ENCODE results near the gene PRKN. TPM values are rescaled to one million over a fixed set of nuclear protein-coding genes. Genes with fewer than 3 reads are reported as not detected.

The PRKN gene
- total and polyA plus RNA-seq, 9 of the 15 experiments (the other 6 are each of a cell fraction or from before 2014, with no cell fraction given), result 0.03 to 0.96 (median 0.15) TPM; not detected in 2

DNA sequence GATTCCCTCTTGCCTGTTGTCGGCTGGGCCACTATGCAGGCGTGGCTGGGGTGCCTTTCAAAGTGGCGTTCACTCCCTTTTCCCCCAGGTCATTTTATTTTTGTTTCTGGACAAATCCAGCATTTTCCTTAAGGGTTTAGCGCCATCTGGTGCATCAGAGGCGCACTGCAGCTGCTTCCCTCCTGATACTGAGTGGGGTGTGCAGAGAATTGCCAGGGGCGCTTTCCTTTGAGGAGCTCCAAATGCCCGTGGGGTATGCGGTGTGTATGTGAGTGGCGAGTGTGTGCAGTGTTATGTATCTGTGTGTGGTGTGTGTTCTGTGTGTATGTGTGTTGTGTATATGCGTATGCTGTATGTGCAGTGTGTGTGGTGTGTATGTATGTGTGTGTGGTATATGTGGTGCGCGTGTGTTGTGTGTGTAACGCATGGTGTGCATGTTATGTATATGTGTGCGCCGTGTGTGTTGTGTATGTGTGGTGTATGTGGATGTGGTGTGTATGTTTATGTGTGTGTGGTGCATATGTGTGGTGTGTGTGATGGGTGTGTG is 1353.6 kb downstream of the PRKN start (continued):
- TF ChIP-seq, protein P1, sequence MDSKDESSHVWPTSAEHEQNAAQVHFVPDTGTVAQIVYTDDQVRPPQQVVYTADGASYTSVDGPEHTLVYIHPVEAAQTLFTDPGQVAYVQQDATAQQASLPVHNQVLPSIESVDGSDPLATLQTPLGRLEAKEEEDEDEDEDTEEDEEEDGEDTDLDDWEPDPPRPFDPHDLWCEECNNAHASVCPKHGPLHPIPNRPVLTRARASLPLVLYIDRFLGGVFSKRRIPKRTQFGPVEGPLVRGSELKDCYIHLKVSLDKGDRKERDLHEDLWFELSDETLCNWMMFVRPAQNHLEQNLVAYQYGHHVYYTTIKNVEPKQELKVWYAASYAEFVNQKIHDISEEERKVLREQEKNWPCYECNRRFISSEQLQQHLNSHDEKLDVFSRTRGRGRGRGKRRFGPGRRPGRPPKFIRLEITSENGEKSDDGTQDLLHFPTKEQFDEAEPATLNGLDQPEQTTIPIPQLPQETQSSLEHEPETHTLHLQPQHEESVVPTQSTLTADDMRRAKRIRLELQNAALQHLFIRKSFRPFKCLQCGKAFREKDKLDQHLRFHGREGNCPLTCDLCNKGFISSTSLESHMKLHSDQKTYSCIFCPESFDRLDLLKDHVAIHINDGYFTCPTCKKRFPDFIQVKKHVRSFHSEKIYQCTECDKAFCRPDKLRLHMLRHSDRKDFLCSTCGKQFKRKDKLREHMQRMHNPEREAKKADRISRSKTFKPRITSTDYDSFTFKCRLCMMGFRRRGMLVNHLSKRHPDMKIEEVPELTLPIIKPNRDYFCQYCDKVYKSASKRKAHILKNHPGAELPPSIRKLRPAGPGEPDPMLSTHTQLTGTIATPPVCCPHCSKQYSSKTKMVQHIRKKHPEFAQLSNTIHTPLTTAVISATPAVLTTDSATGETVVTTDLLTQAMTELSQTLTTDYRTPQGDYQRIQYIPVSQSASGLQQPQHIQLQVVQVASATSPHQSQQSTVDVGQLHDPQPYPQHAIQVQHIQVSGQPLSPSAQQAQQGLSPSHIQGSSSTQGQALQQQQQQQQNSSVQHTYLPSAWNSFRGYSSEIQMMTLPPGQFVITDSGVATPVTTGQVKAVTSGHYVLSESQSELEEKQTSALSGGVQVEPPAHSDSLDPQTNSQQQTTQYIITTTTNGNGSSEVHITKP (IDR thresholded peaks at IDR 0.05; ENCODE audit: partially characterized antibody), result peak; percentile 40
- TF ChIP-seq MECOM (CRISPR knock-in tag; IDR thresholded peaks at IDR 0.05), result no peak
- TF ChIP-seq TCFL5 (CRISPR knock-in tag; conservative IDR thresholded peaks at IDR 0.05), result no peak
- no peak for TF ChIP-seq ZNF507 (tag; conservative IDR thresholded peaks at IDR 0.05)
- TF ChIP-seq, protein P2, sequence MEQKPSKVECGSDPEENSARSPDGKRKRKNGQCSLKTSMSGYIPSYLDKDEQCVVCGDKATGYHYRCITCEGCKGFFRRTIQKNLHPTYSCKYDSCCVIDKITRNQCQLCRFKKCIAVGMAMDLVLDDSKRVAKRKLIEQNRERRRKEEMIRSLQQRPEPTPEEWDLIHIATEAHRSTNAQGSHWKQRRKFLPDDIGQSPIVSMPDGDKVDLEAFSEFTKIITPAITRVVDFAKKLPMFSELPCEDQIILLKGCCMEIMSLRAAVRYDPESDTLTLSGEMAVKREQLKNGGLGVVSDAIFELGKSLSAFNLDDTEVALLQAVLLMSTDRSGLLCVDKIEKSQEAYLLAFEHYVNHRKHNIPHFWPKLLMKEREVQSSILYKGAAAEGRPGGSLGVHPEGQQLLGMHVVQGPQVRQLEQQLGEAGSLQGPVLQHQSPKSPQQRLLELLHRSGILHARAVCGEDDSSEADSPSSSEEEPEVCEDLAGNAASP (IDR thresholded peaks at IDR 0.05), result no peak
- no peak for TF ChIP-seq MAZ (CRISPR knock-in tag; conservative IDR thresholded peaks at IDR 0.05 in 1 of 2, IDR thresholded peaks at IDR 0.05 in 1 of 2)
- TF ChIP-seq ZNF282 (CRISPR knock-in tag; IDR thresholded peaks at IDR 0.05), result no peak
- no peak for TF ChIP-seq BHLHE40 (IDR thresholded peaks at IDR 0.05; ENCODE audit: low read length)
- no peak for TF ChIP-seq ZNF79 (CRISPR knock-in tag; IDR thresholded peaks at IDR 0.05; ENCODE audit: low read depth)
- TF ChIP-seq, protein P3, sequence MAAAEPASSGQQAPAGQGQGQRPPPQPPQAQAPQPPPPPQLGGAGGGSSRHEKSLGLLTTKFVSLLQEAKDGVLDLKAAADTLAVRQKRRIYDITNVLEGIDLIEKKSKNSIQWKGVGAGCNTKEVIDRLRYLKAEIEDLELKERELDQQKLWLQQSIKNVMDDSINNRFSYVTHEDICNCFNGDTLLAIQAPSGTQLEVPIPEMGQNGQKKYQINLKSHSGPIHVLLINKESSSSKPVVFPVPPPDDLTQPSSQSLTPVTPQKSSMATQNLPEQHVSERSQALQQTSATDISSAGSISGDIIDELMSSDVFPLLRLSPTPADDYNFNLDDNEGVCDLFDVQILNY (CRISPR knock-in tag; IDR thresholded peaks at IDR 0.05), result no peak
- peak; percentile 99 for TF ChIP-seq SMC3 (conservative IDR thresholded peaks at IDR 0.05; ENCODE audit: insufficient read depth, low read depth, low read length)
- no peak for TF ChIP-seq FOXA3 (CRISPR knock-in tag; conservative IDR thresholded peaks at IDR 0.05 in 1 of 2, IDR thresholded peaks at IDR 0.05 in 1 of 2)
- TF ChIP-seq ZC3H11A (IDR thresholded peaks at IDR 0.05; ENCODE audit: low read depth, low read length), result no peak
- TF ChIP-seq, protein P4, sequence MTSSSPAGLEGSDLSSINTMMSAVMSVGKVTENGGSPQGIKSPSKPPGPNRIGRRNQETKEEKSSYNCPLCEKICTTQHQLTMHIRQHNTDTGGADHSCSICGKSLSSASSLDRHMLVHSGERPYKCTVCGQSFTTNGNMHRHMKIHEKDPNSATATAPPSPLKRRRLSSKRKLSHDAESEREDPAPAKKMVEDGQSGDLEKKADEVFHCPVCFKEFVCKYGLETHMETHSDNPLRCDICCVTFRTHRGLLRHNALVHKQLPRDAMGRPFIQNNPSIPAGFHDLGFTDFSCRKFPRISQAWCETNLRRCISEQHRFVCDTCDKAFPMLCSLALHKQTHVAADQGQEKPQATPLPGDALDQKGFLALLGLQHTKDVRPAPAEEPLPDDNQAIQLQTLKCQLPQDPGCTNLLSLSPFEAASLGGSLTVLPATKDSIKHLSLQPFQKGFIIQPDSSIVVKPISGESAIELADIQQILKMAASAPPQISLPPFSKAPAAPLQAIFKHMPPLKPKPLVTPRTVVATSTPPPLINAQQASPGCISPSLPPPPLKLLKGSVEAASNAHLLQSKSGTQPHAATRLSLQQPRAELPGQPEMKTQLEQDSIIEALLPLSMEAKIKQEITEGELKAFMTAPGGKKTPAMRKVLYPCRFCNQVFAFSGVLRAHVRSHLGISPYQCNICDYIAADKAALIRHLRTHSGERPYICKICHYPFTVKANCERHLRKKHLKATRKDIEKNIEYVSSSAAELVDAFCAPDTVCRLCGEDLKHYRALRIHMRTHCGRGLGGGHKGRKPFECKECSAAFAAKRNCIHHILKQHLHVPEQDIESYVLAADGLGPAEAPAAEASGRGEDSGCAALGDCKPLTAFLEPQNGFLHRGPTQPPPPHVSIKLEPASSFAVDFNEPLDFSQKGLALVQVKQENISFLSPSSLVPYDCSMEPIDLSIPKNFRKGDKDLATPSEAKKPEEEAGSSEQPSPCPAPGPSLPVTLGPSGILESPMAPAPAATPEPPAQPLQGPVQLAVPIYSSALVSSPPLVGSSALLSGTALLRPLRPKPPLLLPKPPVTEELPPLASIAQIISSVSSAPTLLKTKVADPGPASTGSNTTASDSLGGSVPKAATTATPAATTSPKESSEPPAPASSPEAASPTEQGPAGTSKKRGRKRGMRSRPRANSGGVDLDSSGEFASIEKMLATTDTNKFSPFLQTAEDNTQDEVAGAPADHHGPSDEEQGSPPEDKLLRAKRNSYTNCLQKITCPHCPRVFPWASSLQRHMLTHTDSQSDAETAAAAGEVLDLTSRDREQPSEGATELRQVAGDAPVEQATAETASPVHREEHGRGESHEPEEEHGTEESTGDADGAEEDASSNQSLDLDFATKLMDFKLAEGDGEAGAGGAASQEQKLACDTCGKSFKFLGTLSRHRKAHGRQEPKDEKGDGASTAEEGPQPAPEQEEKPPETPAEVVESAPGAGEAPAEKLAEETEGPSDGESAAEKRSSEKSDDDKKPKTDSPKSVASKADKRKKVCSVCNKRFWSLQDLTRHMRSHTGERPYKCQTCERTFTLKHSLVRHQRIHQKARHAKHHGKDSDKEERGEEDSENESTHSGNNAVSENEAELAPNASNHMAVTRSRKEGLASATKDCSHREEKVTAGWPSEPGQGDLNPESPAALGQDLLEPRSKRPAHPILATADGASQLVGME (CRISPR knock-in tag; IDR thresholded peaks at IDR 0.05), result no peak
- no peak for TF ChIP-seq PRPF4 (IDR thresholded peaks at IDR 0.05; ENCODE audit: insufficient read depth, low read depth, low read length, poor library complexity, severe bottlenecking)
